Vagina (tissue), 2 donors: ENCODE measurements around the gene VPS25.

Experiments
- CTCF ChIP-seq, 3 experiments: fragments of 450-650 bp in 2 of 3; fragments of 200-600 bp in 1 of 3; sonication (generic) in 1 of 3; IDR thresholded peaks; one replicate each; pipeline ENCODE4 v1.5.1; 2017 to 2019; ENCODE audit warnings: antibody characterized with exemption in 3 of 3, mild to moderate bottlenecking in 2 of 3, moderate library complexity in 2 of 3
- POLR2A ChIP-seq, 2 donors: fragments of 450-650 bp; IDR thresholded peaks; one replicate each; pipeline ENCODE4 v1.6.1; 2017; ENCODE audit warnings: antibody characterized with exemption in 2 of 2, mild to moderate bottlenecking in 2 of 2, moderate library complexity in 2 of 2

GRCh38 chr17:42778570-42778969 lies 5.3 kb downstream of the VPS25 start:
- TF ChIP-seq CTCF (IDR thresholded peaks at IDR 0.05) (no peak), POLR2A (IDR thresholded peaks at IDR 0.05) (no peak)
